Erythroblast (primary cell): Measurements from ENCODE around the gene MTFR2.

Experiments used
- GATA1 ChIP-seq: IDR thresholded peaks from 2 replicates; pipeline ENCODE4 v1.6.1; 2011; ENCODE audit warnings: low read depth, mild to moderate bottlenecking, control low read depth, low read length, moderate library complexity
- POLR2A ChIP-seq: IDR thresholded peaks from 2 replicates; pipeline ENCODE4 v1.6.1; 2011; ENCODE audit warnings: mild to moderate bottlenecking, low read length

DNA sequence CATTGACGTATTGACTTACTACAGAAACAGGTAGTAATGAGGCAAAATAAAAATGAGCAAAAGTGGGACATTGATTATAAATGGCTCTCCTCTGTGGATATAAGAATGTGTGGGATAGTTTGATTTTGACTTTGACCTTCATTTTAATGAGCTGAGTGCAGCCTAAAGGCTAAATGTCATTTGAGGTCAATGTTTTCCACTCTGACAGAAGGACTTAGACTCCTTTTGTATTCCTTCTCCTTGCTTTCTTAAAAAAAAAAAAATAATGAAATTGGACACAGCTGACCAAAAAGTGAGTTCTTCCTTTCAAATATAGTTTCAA, 68.6 kb downstream of the MTFR2 start:
- TF ChIP-seq POLR2A (no peak), GATA1 (no peak)
